ENCODE results near the gene SORCS1. TPM values are rescaled to one million over a fixed set of nuclear protein-coding genes. Genes with fewer than 3 reads are reported as not detected.

Gene SORCS1
- total RNA-seq, 1 experiment from 2014 or later: not detected

DNA sequence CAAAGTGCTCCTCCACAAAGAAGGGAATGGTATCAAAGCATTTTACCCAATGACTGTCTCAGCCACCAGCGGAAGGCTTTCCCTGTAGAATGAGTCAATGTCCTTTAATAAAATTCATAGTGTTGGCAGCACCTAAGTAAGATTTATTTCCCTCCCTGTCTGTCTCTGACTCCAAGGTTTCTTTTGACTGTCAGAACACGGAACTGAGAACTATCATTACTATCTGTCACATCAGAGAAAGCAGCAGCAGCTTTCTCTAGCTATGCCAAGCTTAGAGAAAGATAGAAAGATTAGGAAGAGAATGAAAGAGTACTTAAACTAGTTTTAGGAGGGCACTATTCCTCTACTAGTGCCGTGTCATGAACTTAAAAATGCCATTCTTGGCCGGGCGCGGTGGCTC is 400.1 kb downstream of the SORCS1 start:
- Histone ChIP-seq H3K27ac (ENCODE audit: low read depth, low read length) (no peak overlapping the region), H4K20me1 (ENCODE audit: insufficient read depth) (no peaks in the 10 kb centered on the region), H3K79me2 (ENCODE audit: insufficient read depth, low read length) (no peaks in the 10 kb centered on the region), H3K9me3 (ENCODE audit: control insufficient read depth in 1 of 2, insufficient read depth in 1 of 2, low read depth in 1 of 2, low read length in 2 of 2) (peaks cover 29 to 33% of the 10 kb centered on the region in 2 experiments; a peak in 2 of 4 replicates), H3K4me3 (replicated peaks in 1 of 2; ENCODE audit: low read depth in 1 of 2, low read length in 2 of 2) (no peak overlapping the region), H3K9ac (ENCODE audit: low read length) (no peak overlapping the region), H3K9me2 (ENCODE audit: insufficient read depth) (no peaks in the 10 kb centered on the region), H3K4me2 (ENCODE audit: low read length) (no peak overlapping the region), H3K36me3 (ENCODE audit: control insufficient read depth in 1 of 2, insufficient read depth in 2 of 2, low read length in 2 of 2) (no peaks in the 10 kb centered on the region), H3K27me3 (ENCODE audit: insufficient read depth, low read length) (no peaks in the 10 kb centered on the region), H3K4me1 (ENCODE audit: control insufficient read depth in 1 of 2, insufficient read depth in 2 of 2, low read length in 2 of 2) (no peaks in the 10 kb centered on the region), H2AFZ (ENCODE audit: low read depth, low read length, poor library complexity, severe bottlenecking) (no peak overlapping the region)
- ChIA-PET CTCF (no interaction called here), POLR2A (no interaction called here), RAD21 (ENCODE audit: low non-redundant PET in 1 of 2, low total read pairs in 2 of 2, uncharacterized antibody in 2 of 2, unreplicated experiment in 2 of 2) (no interaction called here)
- TF ChIP-seq, protein P1, sequence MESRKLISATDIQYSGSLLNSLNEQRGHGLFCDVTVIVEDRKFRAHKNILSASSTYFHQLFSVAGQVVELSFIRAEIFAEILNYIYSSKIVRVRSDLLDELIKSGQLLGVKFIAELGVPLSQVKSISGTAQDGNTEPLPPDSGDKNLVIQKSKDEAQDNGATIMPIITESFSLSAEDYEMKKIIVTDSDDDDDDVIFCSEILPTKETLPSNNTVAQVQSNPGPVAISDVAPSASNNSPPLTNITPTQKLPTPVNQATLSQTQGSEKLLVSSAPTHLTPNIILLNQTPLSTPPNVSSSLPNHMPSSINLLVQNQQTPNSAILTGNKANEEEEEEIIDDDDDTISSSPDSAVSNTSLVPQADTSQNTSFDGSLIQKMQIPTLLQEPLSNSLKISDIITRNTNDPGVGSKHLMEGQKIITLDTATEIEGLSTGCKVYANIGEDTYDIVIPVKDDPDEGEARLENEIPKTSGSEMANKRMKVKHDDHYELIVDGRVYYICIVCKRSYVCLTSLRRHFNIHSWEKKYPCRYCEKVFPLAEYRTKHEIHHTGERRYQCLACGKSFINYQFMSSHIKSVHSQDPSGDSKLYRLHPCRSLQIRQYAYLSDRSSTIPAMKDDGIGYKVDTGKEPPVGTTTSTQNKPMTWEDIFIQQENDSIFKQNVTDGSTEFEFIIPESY (IDR thresholded peaks at IDR 0.05; ENCODE audit: extremely low read depth, insufficient replicate concordance, low read length): no peak
- TF ChIP-seq TCF7L2 (IDR thresholded peaks at IDR 0.05; ENCODE audit: borderline replicate concordance, extremely low read depth, insufficient read depth, insufficient read length) (no peak), ZNF274 (IDR thresholded peaks at IDR 0.05; ENCODE audit: low read depth, low read length) (no peak), ZFX (IDR thresholded peaks at IDR 0.05) (no peak), CBX3 (IDR thresholded peaks at IDR 0.05; ENCODE audit: low read depth) (no peak), POLR2A (IDR thresholded peaks at IDR 0.05; ENCODE audit: borderline replicate concordance, extremely low read depth, insufficient read depth, insufficient read length) (no peak), SIN3A (IDR thresholded peaks at IDR 0.05; ENCODE audit: low read depth) (no peak), SRF (IDR thresholded peaks at IDR 0.05; ENCODE audit: low read depth) (no peak), ELF1 (IDR thresholded peaks at IDR 0.05; ENCODE audit: borderline replicate concordance, low read depth) (no peak)
- TF ChIP-seq, protein P2, sequence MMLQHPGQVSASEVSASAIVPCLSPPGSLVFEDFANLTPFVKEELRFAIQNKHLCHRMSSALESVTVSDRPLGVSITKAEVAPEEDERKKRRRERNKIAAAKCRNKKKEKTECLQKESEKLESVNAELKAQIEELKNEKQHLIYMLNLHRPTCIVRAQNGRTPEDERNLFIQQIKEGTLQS (IDR thresholded peaks at IDR 0.05): no peak
- ATAC-seq (no peak), DNase-seq (ENCODE audit: low read depth, low spot score) (no peak)
- intact Hi-C loops (cut with micrococcal nuclease): no loop called here
- no TSS peak for BruUV-seq (replicated peaks)

Data from HCT116 (cell line).